ENCODE results near the gene SCUBE1. TPM values are rescaled to one million over a fixed set of nuclear protein-coding genes. Genes with fewer than 3 reads are reported as not detected.

The SCUBE1 gene
- 25.9 and 35.3 TPM in 2 replicates for total RNA-seq (ENCODE audit: low replicate concordance)

GRCh38 chr22:43343262-43343669 lies at the start of gene SCUBE1:
Gene SCUBE1, minus strand, starts transcription at chr22:43343372. Its CDS starts 111 bp downstream, at chr22:43343261.
- peak within 1 kb of the TSS; percentile 88 for H3K4me3 Mint-ChIP-seq
- H3K9me3 Mint-ChIP-seq: peaks cover 3% of the 10 kb centered on the region
- peaks cover 2% of the 10 kb centered on the region for H3K36me3 Mint-ChIP-seq
- DNase-seq (ENCODE audit: low spot score): peak; percentile 95
- Histone ChIP-seq H3K9ac (peak within 1 kb of the TSS; percentile 42), H2AFZ (replicated peaks) (peak within 1 kb of the TSS; percentile 43), H3K9me3 (ENCODE audit: low read depth) (no peaks in the 10 kb centered on the region), H3K4me3 (peak within 1 kb of the TSS; percentile 75), H4K20me1 (ENCODE audit: low read depth) (peaks cover 29% of the 10 kb centered on the region), H3K36me3 (no peaks in the 10 kb centered on the region), H3K27ac (no peak within 1 kb of the TSS), H3F3A (ENCODE audit: low read depth) (peaks cover 17% of the 10 kb centered on the region), H3K4me2 (peak within 1 kb of the TSS; percentile 97), H3K27me3 (peaks cover 60% of the 10 kb centered on the region), H3K4me1 (peaks cover 34% of the 10 kb centered on the region), H3K79me2 (ENCODE audit: low read depth) (peaks cover 9% of the 10 kb centered on the region)
- peak within 1 kb of the TSS; percentile 84 for H3K27ac Mint-ChIP-seq
- H3K4me1 Mint-ChIP-seq: peaks cover 30% of the 10 kb centered on the region
- H3K27me3 Mint-ChIP-seq (ENCODE audit: insufficient read depth, low read depth): peaks cover 39% of the 10 kb centered on the region
- TF ChIP-seq EZH2 (IDR thresholded peaks at IDR 0.05): no peak
- no peak for TF ChIP-seq CTCF (IDR thresholded peaks at IDR 0.05)
- TF ChIP-seq EZH2phosphoT487 (IDR thresholded peaks at IDR 0.05): no peak

- DNase-seq (ENCODE audit: low spot score): no peak
- Histone ChIP-seq H2AFZ (replicated peaks) (peak overlapping the region; percentile 57), H3K79me2 (ENCODE audit: low read depth) (no peaks in the 10 kb centered on the region), H3K4me3 (no peak overlapping the region), H3K4me2 (peak overlapping the region; percentile 47), H3K27ac (no peak overlapping the region), H3F3A (ENCODE audit: low read depth) (no peaks in the 10 kb centered on the region), H3K4me1 (peaks cover 26% of the 10 kb centered on the region), H3K9ac (no peak overlapping the region), H3K27me3 (peaks cover 8% of the 10 kb centered on the region), H3K9me3 (ENCODE audit: low read depth) (no peaks in the 10 kb centered on the region), H3K36me3 (no peaks in the 10 kb centered on the region), H4K20me1 (ENCODE audit: low read depth) (no peaks in the 10 kb centered on the region)
- H3K36me3 Mint-ChIP-seq: no peaks in the 10 kb centered on the region
- peaks cover 21% of the 10 kb centered on the region for H3K27me3 Mint-ChIP-seq (ENCODE audit: insufficient read depth, low read depth)
- H3K27ac Mint-ChIP-seq: no peak overlapping the region
- H3K4me1 Mint-ChIP-seq: peaks cover 22% of the 10 kb centered on the region
- no peaks in the 10 kb centered on the region for H3K9me3 Mint-ChIP-seq
- no peak overlapping the region for H3K4me3 Mint-ChIP-seq
- TF ChIP-seq CTCF (IDR thresholded peaks at IDR 0.05) (no peak), EZH2 (IDR thresholded peaks at IDR 0.05) (no peak), EZH2phosphoT487 (IDR thresholded peaks at IDR 0.05) (no peak)
Measured at GRCh38 chr22:43392385-43392989, 49.3 kb upstream of the SCUBE1 start.

- Histone ChIP-seq H3K27me3 (peaks cover 20% of the 10 kb centered on the region), H2AFZ (replicated peaks) (no peak overlapping the region), H3K27ac (no peak overlapping the region), H3K9me3 (ENCODE audit: low read depth) (no peaks in the 10 kb centered on the region), H3F3A (ENCODE audit: low read depth) (no peaks in the 10 kb centered on the region), H3K79me2 (ENCODE audit: low read depth) (no peaks in the 10 kb centered on the region), H3K9ac (no peak overlapping the region), H3K36me3 (no peaks in the 10 kb centered on the region), H3K4me2 (no peak overlapping the region), H3K4me1 (peaks cover 26% of the 10 kb centered on the region), H4K20me1 (ENCODE audit: low read depth) (no peaks in the 10 kb centered on the region), H3K4me3 (no peak overlapping the region)
- no peak for DNase-seq (ENCODE audit: low spot score)
- Mint-ChIP-seq H3K4me1 (peaks cover 22% of the 10 kb centered on the region), H3K9me3 (no peaks in the 10 kb centered on the region), H3K36me3 (no peaks in the 10 kb centered on the region), H3K27me3 (ENCODE audit: insufficient read depth, low read depth) (peaks cover 21% of the 10 kb centered on the region), H3K4me3 (no peak overlapping the region), H3K27ac (no peak overlapping the region)
- TF ChIP-seq EZH2phosphoT487 (IDR thresholded peaks at IDR 0.05) (no peak), CTCF (IDR thresholded peaks at IDR 0.05) (no peak), EZH2 (IDR thresholded peaks at IDR 0.05) (no peak)
Measured at GRCh38 chr22:43391306-43391705, 48.1 kb upstream of the SCUBE1 start.
